Natural killer cell (primary cell): ENCODE measurements around the gene GNL2. TPM values are rescaled to one million over a fixed set of nuclear protein-coding genes. Genes with fewer than 3 reads are reported as not detected.
A peak's percentile ranks its signal among the peaks of the same experiment; 100 is the strongest.

Source experiments
- ATAC-seq, 3 donors: fragments of 150-1000 bp in 2 of 3; fragments of 200-7000 bp in 1 of 3; cut with Tn5 transposase; 1 replicate in 1 of 3; 2 replicates in 2 of 3; pipeline ENCODE4 v1.10.0; 2021; ENCODE audit warnings: mild to moderate bottlenecking in 2 of 3, moderate library complexity in 2 of 3
- DNase-seq, 2 donors: peaks; one replicate each; pipeline versions ENCODE4 v3.0.0 to v3.0.0-alpha.2; 2013 to 2021; ENCODE audit warnings: mixed read lengths in 1 of 2
- H3K27ac ChIP-seq: one replicate; pipeline ENCODE4 v1.5.1; 2013; ENCODE audit warnings: mild to moderate bottlenecking, low read length
- H3K27me3 ChIP-seq: one replicate; pipeline ENCODE4 v1.6.1; 2013; ENCODE audit warnings: low read length; ENCODE audit not compliant: control insufficient read depth, insufficient read depth
- H3K36me3 ChIP-seq: one replicate; pipeline ENCODE4 v1.6.1; 2013; ENCODE audit warnings: low read length; ENCODE audit not compliant: control insufficient read depth, insufficient read depth
- H3K4me1 ChIP-seq: one replicate; pipeline ENCODE4 v1.6.1; 2013; ENCODE audit warnings: low read length; ENCODE audit not compliant: control insufficient read depth, insufficient read depth
- H3K4me3 ChIP-seq: one replicate; pipeline ENCODE4 v1.5.1; 2013; ENCODE audit warnings: low read length
- H3K9me3 ChIP-seq: one replicate; pipeline ENCODE4 v1.6.1; 2013; ENCODE audit warnings: low read length; ENCODE audit not compliant: control insufficient read depth, insufficient read depth
- H3K27ac Mint-ChIP-seq, 2 donors: one replicate each; pipeline ENCODE4 v1.8.0; 2022; ENCODE audit warnings: mild to moderate bottlenecking in 2 of 2, mixed read lengths in 2 of 2, moderate library complexity in 1 of 2
- H3K27me3 Mint-ChIP-seq, 2 donors: one replicate each; pipeline ENCODE4 v1.8.0; 2022; ENCODE audit warnings: low read depth in 2 of 2, mixed read lengths in 2 of 2
- H3K36me3 Mint-ChIP-seq: one replicate; pipeline ENCODE4 v1.8.0; 2022; ENCODE audit warnings: mixed read lengths
- H3K4me1 Mint-ChIP-seq, 2 donors: one replicate each; pipeline ENCODE4 v1.8.0; 2022; ENCODE audit warnings: mixed read lengths in 2 of 2
- H3K4me3 Mint-ChIP-seq: one replicate; pipeline ENCODE4 v1.8.0; 2022; ENCODE audit warnings: mild to moderate bottlenecking, moderate library complexity, mixed read lengths
- H3K9me3 Mint-ChIP-seq, 2 donors: one replicate each; pipeline ENCODE4 v1.8.0; 2022; ENCODE audit warnings: mixed read lengths in 2 of 2
- CTCF ChIP-seq: fragments of 200-600 bp; IDR thresholded peaks from one replicate; pipeline ENCODE4 v1.8.0; 2022; ENCODE audit warnings: antibody characterized with exemption
- WGBS: methylation state at CpG from one replicate; pipeline ENCODE4 v1.1.7; 2013; ENCODE audit warnings: missing lambda C conversion rate; ENCODE audit not compliant: insufficient coverage; 5-methylcytosine and 5-hydroxymethylcytosine counted together
- intact Hi-C: fragments of 100-400 bp; cut with micrococcal nuclease; formaldehyde crosslinking; loops from one replicate; pipeline ENCODE4 v1.14.2; 2022
- total RNA-seq, 4 donors: library from RNA; stranded (reverse); fragments of 120-200 nt in 1 of 4; gene quantifications; one replicate each; pipeline versions ENCODE4 v1.2.3 to v1.2.4, GENCODE V29; 2013 to 2022

GNL2 gene
- total RNA-seq, 3 donors from 2014 or later (not counting 1 experiment from before 2014, with no cell fraction given), result 70.7 to 89.9 (median 85.8) TPM

GRCh38 chr1:37553927-37554808, 41.6 kb downstream of the GNL2 start, which contains the start of gene SNIP1:
Gene SNIP1, minus strand, starts transcription at chr1:37554293. Its CDS starts 64 bp downstream, at chr1:37554229.
- Mint-ChIP-seq H3K27me3 (peaks cover 0 to 2% of the 10 kb centered on the region in 2 donors), H3K4me3 (peak within 1 kb of the TSS; percentile 99), H3K9me3 (no peaks in the 10 kb centered on the region), H3K36me3 (no peaks in the 10 kb centered on the region), H3K4me1 (peaks cover 38 to 45% of the 10 kb centered on the region in 2 donors), H3K27ac (peak within 1 kb of the TSS; percentile 93 to 98)
- no peaks in the 10 kb centered on the region for H3K9me3 ChIP-seq
- H3K27me3 ChIP-seq, result no peaks in the 10 kb centered on the region
- H3K4me3 ChIP-seq, result peak within 1 kb of the TSS; percentile 81
- H3K4me1 ChIP-seq, result peaks cover 15% of the 10 kb centered on the region
- peak; percentile 85 to 96 for DNase-seq
- WGBS, result 13% methylated on average over 53 of the region's 54 CpGs
- TF ChIP-seq CTCF, result no peak
- H3K36me3 ChIP-seq, result peaks cover 4% of the 10 kb centered on the region
- ATAC-seq, result peak; percentile 94 to 99 (median 94)
- intact Hi-C loops, result loop anchor here (2.0 to 5.0 kb wide), 2 partner anchors 39 to 43 kb away; partner anchors contain the start of genes GNL2 and MEAF6
- peak within 1 kb of the TSS; percentile 84 for H3K27ac ChIP-seq

- H3K27ac Mint-ChIP-seq, result peak overlapping the region; percentile 93 to 98
- Histone ChIP-seq H3K9me3 (no peaks in the 10 kb centered on the region), H3K4me3 (peak overlapping the region; percentile 81), H3K27ac (peak overlapping the region; percentile 84), H3K27me3 (no peaks in the 10 kb centered on the region), H3K36me3 (peaks cover 6% of the 10 kb centered on the region), H3K4me1 (peaks cover 15% of the 10 kb centered on the region)
- H3K36me3 Mint-ChIP-seq, result peaks cover 4% of the 10 kb centered on the region
- 5% methylated on average over 11 of the region's 11 CpGs for WGBS
- H3K4me3 Mint-ChIP-seq, result peak overlapping the region; percentile 99
- ATAC-seq, result peak; percentile 11 to 30 (median 19)
- no peak for TF ChIP-seq CTCF
- no peak for DNase-seq
- peaks cover 38 to 48% of the 10 kb centered on the region in 2 donors for H3K4me1 Mint-ChIP-seq
- intact Hi-C loops, result loop anchor here (5.0 kb wide), 1 partner anchor 44 kb away; the partner anchor contains the start of gene GNL2
- H3K9me3 Mint-ChIP-seq, result no peaks in the 10 kb centered on the region
- peaks cover 0 to 2% of the 10 kb centered on the region in 2 donors for H3K27me3 Mint-ChIP-seq
These were observed 42.2 kb downstream of the GNL2 start for GRCh38 chr1:37553598-37553926.

DNA sequence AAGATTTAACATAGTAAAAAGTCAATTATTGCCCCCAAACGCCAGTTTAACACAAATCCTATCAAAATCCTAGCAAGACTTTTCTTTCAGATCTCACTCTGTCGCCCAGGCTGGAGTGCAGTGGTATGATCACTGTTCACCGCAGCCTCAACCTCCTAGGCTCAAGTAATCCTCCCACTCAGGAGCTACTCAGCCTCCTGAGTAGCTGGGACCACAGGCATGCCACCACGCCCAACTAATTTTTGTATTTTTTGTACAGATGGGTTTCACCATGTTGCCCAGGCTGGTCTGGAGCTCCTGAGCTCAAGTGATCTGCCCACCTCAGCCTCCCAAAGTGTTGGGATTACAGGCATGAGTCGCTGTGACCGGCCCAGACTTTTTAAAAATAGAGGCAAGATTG, 46.4 kb downstream of the GNL2 start:
- Mint-ChIP-seq H3K27ac (peak overlapping the region; percentile 68 to 72), H3K36me3 (peaks cover 20% of the 10 kb centered on the region), H3K9me3 (no peaks in the 10 kb centered on the region), H3K4me1 (peaks cover 43 to 53% of the 10 kb centered on the region in 2 donors), H3K4me3 (no peak overlapping the region), H3K27me3 (no peaks in the 10 kb centered on the region)
- peaks cover 19% of the 10 kb centered on the region for H3K36me3 ChIP-seq
- H3K4me1 ChIP-seq, result peaks cover 12% of the 10 kb centered on the region
- no peak for ATAC-seq
- no peak for DNase-seq
- no peaks in the 10 kb centered on the region for H3K9me3 ChIP-seq
- H3K27me3 ChIP-seq, result no peaks in the 10 kb centered on the region
- 94% methylated on average over 6 of the region's 6 CpGs for WGBS
- H3K4me3 ChIP-seq, result no peak overlapping the region
- intact Hi-C loops, result no loop called here
- H3K27ac ChIP-seq, result no peak overlapping the region
- TF ChIP-seq CTCF, result no peak
